ENCODE measurements around the gene DUOX1.

GRCh38 chr15:45088801-45089711 lies 40.7 kb upstream of the DUOX1 start:
- TF ChIP-seq CTCF (IDR thresholded peaks at IDR 0.05) (no peak), POLR2A (IDR thresholded peaks at IDR 0.05) (no peak)
